Measurements from ENCODE around the gene HTT-AS.

DNA sequence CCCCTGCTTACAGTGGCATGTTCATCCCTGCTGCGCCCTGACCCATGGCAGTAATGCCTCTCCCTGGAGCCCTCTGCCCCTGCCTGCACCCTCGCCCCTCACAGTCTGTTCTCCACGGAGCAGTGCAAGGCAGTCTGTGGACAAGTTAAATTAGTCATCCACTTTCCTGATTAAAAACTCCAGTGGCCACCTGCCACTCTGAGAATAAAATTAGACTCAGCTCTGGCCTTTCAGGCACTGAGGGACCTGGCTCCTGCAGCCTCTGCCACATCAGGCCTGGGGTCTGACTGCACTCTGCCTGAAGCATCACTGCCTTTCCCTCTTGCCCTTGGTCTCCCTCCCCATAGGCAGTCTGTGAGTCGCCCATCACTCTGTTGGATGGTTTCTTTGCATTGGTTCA lies 57.4 kb downstream of the HTT-AS start:
- TF ChIP-seq, protein P1, sequence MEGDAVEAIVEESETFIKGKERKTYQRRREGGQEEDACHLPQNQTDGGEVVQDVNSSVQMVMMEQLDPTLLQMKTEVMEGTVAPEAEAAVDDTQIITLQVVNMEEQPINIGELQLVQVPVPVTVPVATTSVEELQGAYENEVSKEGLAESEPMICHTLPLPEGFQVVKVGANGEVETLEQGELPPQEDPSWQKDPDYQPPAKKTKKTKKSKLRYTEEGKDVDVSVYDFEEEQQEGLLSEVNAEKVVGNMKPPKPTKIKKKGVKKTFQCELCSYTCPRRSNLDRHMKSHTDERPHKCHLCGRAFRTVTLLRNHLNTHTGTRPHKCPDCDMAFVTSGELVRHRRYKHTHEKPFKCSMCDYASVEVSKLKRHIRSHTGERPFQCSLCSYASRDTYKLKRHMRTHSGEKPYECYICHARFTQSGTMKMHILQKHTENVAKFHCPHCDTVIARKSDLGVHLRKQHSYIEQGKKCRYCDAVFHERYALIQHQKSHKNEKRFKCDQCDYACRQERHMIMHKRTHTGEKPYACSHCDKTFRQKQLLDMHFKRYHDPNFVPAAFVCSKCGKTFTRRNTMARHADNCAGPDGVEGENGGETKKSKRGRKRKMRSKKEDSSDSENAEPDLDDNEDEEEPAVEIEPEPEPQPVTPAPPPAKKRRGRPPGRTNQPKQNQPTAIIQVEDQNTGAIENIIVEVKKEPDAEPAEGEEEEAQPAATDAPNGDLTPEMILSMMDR (conservative IDR thresholded peaks at IDR 0.05; ENCODE audit: low read length): no peak
- no peak for TF ChIP-seq EZH2phosphoT487 (IDR thresholded peaks at IDR 0.05; ENCODE audit: borderline replicate concordance)

All from Loucy (cell line).